Upper lobe of left lung (tissue), 6 donors: ENCODE data around the gene CCDC54. TPM values are rescaled to one million over a fixed set of nuclear protein-coding genes. Genes with fewer than 3 reads are reported as not detected.

ENCODE experiments used
- ATAC-seq, 2 donors: fragments of 200-7000 bp; cut with Tn5 transposase; one replicate each; pipeline ENCODE4 v1.9.1; 2022; ENCODE audit warnings: mild to moderate bottlenecking in 2 of 2, moderate library complexity in 2 of 2; ENCODE audit not compliant: low FRiP score in 2 of 2
- DNase-seq, 2 donors: peaks; one replicate each; pipeline ENCODE4 v3.0.0-alpha.2; 2019 to 2020
- H3K27ac ChIP-seq, 4 donors: fragments of 200-600 bp; sonication (generic); one replicate each; pipeline ENCODE4 v1.5.1; 2016 to 2019
- H3K27me3 ChIP-seq, 4 donors: fragments of 200-600 bp; sonication (generic); one replicate each; pipeline ENCODE4 v1.5.1; 2017 to 2019
- H3K36me3 ChIP-seq, 4 donors: fragments of 200-600 bp; sonication (generic); one replicate each; pipeline ENCODE4 v1.5.1; 2016 to 2019
- H3K4me1 ChIP-seq, 4 donors: fragments of 200-600 bp; sonication (generic); one replicate each; pipeline ENCODE4 v1.5.1; 2018 to 2019
- H3K4me3 ChIP-seq, 4 donors: fragments of 200-600 bp; sonication (generic); one replicate each; pipeline ENCODE4 v1.5.1; 2017 to 2019; ENCODE audit warnings: mild to moderate bottlenecking in 2 of 4, moderate library complexity in 1 of 4
- H3K9me3 ChIP-seq, 4 donors: fragments of 200-600 bp; sonication (generic); one replicate each; pipeline ENCODE4 v1.5.1; 2018 to 2019
- EP300 ChIP-seq, 4 donors: sonication (generic); formaldehyde crosslinking; IDR thresholded peaks; one replicate each; pipeline ENCODE4 v1.5.1; 2017; ENCODE audit warnings: antibody characterized with exemption in 4 of 4, control low read depth in 2 of 4
- POLR2A ChIP-seq, 4 donors: fragments of 450-650 bp; IDR thresholded peaks; one replicate each; pipeline ENCODE4 v1.5.1; 2016 to 2017; ENCODE audit warnings: antibody characterized with exemption in 4 of 4, mild to moderate bottlenecking in 2 of 4
- POLR2AphosphoS5 ChIP-seq, 2 donors: sonication (generic); formaldehyde crosslinking; IDR thresholded peaks; one replicate each; pipeline ENCODE4 v1.5.1; 2017; ENCODE audit warnings: antibody characterized with exemption in 2 of 2
- WGBS, 2 donors: methylation state at CpG; one replicate each; pipeline ENCODE4 v1.1.5; 2017 to 2018; 5-methylcytosine and 5-hydroxymethylcytosine counted together
- total RNA-seq, 6 donors: library from RNA; depleted of rRNA in 4 of 6; stranded (reverse); fragments of >200 nt in 4 of 6; gene quantifications; one replicate each; pipeline versions ENCODE4 v1.1.0 to v1.2.1, GENCODE V29; 2016 to 2021
- TF ChIP-seq, protein P1 (sequence below), 6 experiments: fragments of 450-650 bp in 4 of 6; fragments of 200-600 bp in 2 of 6; sonication (generic) in 2 of 6; IDR thresholded peaks; one replicate each; pipeline ENCODE4 v1.5.1; 2016 to 2019; ENCODE audit warnings: antibody characterized with exemption in 6 of 6
- donor health status: DM: no; HTN: no; CAD: no; lungs with moderate emphysema.
- donor health status: DM: no; HTN: yes; CAD: no; lungs with severe emphysema.

CCDC54 gene
- total RNA-seq, 6 donors from 2014 or later: not detected

DNA sequence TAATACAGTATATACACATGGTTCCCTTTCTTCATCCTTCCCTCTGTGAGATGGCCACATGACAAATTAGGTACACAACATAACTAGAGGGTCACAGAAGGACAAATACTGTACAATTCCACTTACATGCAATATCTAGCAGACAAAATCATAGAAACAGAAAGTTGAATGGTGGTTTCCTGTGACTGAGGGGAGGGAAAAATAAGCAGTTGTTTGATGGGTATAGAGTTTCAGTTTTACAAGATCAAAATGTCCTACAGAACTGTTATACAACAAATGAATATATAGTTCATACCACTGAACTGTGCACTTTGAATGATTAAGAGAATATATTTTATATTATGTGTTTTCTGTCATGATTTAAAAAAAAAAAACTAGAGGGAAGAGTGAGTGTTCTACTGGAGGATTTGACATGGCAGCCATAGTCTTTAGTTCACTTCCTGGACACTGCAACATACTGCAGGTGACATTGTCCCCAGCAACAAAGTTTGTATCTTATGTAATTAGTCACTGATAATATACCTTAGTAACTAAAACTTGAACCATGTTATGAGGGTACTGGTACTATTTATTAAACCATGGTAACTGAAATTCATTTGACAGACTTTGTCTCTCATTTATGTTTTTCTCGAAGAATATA is 37.2 kb downstream of the CCDC54 start:
- no peaks in the 10 kb centered on the region for H3K36me3 ChIP-seq
- DNase-seq: no peak
- H3K27ac ChIP-seq: no peak overlapping the region
- ATAC-seq: no peak
- TF ChIP-seq, protein P1, sequence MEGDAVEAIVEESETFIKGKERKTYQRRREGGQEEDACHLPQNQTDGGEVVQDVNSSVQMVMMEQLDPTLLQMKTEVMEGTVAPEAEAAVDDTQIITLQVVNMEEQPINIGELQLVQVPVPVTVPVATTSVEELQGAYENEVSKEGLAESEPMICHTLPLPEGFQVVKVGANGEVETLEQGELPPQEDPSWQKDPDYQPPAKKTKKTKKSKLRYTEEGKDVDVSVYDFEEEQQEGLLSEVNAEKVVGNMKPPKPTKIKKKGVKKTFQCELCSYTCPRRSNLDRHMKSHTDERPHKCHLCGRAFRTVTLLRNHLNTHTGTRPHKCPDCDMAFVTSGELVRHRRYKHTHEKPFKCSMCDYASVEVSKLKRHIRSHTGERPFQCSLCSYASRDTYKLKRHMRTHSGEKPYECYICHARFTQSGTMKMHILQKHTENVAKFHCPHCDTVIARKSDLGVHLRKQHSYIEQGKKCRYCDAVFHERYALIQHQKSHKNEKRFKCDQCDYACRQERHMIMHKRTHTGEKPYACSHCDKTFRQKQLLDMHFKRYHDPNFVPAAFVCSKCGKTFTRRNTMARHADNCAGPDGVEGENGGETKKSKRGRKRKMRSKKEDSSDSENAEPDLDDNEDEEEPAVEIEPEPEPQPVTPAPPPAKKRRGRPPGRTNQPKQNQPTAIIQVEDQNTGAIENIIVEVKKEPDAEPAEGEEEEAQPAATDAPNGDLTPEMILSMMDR (IDR thresholded peaks at IDR 0.05): no peak
- TF ChIP-seq EP300 (IDR thresholded peaks at IDR 0.05): no peak
- no peak for TF ChIP-seq POLR2A (IDR thresholded peaks at IDR 0.05)
- TF ChIP-seq POLR2AphosphoS5 (IDR thresholded peaks at IDR 0.05): no peak
- H3K27me3 ChIP-seq: no peaks in the 10 kb centered on the region
- 96 to 100% methylated on average over 1 of the region's 1 CpG for WGBS, 2 donors
- no peak overlapping the region for H3K4me3 ChIP-seq
- peaks cover 0 to 4% (median 0%) of the 10 kb centered on the region in 4 donors for H3K4me1 ChIP-seq
- peaks cover 0 to 3% (median 0%) of the 10 kb centered on the region in 4 donors for H3K9me3 ChIP-seq

DNA sequence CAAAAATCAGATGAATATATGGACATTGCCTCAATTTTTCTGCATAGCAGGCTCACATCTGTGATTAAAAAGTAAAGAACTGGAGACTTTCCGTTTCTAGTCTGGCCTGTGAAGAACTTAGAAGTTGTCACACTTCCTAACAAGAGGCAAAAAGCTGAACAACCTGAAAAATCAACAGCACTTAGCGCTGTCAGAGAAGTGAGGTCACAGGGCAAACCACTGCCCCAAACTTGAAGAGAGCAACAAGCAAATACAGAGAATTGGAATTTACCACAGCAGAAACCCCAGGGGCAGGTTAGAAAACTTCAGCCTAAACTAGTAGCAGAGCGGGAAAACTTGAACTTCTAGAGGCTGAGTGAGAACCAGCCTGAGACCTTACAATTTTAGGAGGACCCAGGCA is 38.9 kb downstream of the CCDC54 start:
- ATAC-seq (peak; percentile 52 to 66), DNase-seq (peak in 1 of 2 donors; percentile 59)
- 64 to 67% methylated on average over 3 of the region's 3 CpGs for WGBS, 2 donors
- Histone ChIP-seq H3K27ac (peak overlapping the region; percentile 3 to 35 (median 10)), H3K9me3 (no peaks in the 10 kb centered on the region), H3K36me3 (no peaks in the 10 kb centered on the region), H3K27me3 (no peaks in the 10 kb centered on the region), H3K4me1 (peaks cover 0 to 4% (median 3%) of the 10 kb centered on the region in 4 donors), H3K4me3 (no peak overlapping the region)
- TF ChIP-seq POLR2AphosphoS5 (IDR thresholded peaks at IDR 0.05) (no peak), POLR2A (IDR thresholded peaks at IDR 0.05) (no peak), EP300 (IDR thresholded peaks at IDR 0.05) (no peak)
- TF ChIP-seq, protein P1 (IDR thresholded peaks at IDR 0.05): no peak

DNA sequence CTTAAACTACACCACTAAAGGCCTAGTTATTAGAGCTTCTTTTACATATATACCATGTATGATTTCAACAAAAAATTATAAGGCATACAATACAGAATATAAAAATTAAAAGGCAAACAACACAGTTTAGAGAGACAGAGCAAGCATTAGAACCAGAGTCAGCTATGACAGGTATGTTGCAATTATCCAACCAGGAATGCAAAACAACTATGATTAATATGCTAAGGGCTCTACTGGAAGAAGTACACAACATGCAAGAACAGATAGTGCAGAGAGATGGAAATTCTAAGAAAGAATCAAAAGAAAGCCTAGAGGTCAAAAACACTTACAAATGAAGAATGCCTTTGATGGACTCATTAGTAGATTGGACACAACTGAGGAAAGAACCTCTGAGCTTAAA is 39.6 kb downstream of the CCDC54 start:
- Histone ChIP-seq H3K4me3 (no peak overlapping the region), H3K4me1 (peaks cover 0 to 4% (median 4%) of the 10 kb centered on the region in 4 donors), H3K36me3 (no peaks in the 10 kb centered on the region), H3K27me3 (no peaks in the 10 kb centered on the region), H3K27ac (peak overlapping the region in 1 of 4 donors; percentile 8), H3K9me3 (no peaks in the 10 kb centered on the region)
- no peak for ATAC-seq
- DNase-seq: no peak
- TF ChIP-seq EP300 (IDR thresholded peaks at IDR 0.05): no peak
- TF ChIP-seq, protein P1 (IDR thresholded peaks at IDR 0.05): no peak
- TF ChIP-seq POLR2A (IDR thresholded peaks at IDR 0.05): no peak
- no peak for TF ChIP-seq POLR2AphosphoS5 (IDR thresholded peaks at IDR 0.05)

DNA sequence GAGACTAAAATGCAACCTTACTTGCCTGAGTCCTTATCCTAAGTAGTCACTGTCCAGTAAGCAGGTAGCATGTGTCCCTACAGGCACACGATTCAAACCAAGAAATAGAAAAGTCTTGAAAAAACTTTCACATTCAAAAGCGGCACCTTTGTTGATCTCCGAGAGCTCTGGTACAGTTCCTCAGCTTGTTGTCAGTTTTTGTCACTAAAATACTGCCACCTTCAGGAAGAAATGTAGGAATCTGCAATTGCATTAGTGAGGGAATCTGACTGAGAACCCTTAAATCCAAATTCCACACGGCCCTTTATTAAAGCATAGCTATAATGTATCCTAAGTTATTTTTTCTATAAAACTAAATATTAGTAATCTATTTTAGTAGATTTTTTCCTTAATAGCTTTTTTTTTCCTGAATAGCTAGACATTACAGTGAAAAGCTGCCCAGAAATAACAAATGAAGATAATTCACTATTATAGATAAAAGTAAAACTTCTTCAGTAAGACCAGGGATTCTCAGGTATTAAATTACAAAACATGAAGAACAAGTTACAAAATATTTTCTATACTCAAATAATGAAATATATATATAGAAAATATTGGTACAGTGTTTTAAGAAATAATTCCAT is 44.0 kb downstream of the CCDC54 start:
- H3K4me3 ChIP-seq: peak overlapping the region in 2 of 4 donors; percentile 21 to 22
- 0 to 1% methylated on average over 4 of the region's 4 CpGs for WGBS, 2 donors
- TF ChIP-seq POLR2AphosphoS5 (IDR thresholded peaks at IDR 0.05): no peak
- TF ChIP-seq, protein P1 (IDR thresholded peaks at IDR 0.05): peak in 5 of 6 experiments; percentile 42 to 61 (median 55)

More for the DNA sequence above, 44.0 kb downstream of the CCDC54 start:
- no peak for DNase-seq
- no peaks in the 10 kb centered on the region for H3K27me3 ChIP-seq
- peaks cover 0 to 10% (median 4%) of the 10 kb centered on the region in 4 donors for H3K4me1 ChIP-seq
- H3K9me3 ChIP-seq: no peaks in the 10 kb centered on the region
- ATAC-seq: peak in 1 of 2 donors; percentile 84
- H3K36me3 ChIP-seq: no peaks in the 10 kb centered on the region
- no peak overlapping the region for H3K27ac ChIP-seq
